ENCODE results near the gene REEP6.

REEP6 gene

DNA sequence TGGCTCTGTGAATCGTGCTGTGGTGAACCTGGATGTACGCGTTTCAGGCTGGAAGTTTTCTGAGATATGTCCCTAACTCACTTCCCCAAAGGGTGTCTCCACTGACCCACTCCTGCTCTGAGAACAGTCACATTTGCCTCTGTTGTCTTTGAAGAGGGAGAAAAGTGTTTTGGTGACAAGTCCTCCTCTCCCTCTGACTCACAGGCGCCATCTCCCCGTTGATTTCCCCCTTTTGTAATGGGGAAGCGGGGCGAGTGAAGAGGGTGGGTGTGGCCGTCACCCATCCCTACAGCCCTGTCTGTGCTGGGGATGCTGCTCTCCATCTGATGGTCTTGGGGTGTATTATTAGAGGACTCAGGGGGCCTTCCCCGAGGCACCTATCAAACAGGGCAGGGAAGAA lies 31.5 kb upstream of the REEP6 start:
- no peak overlapping the region for H3K4me3 ChIP-seq (ENCODE audit: low read depth, low read length)
- TF ChIP-seq, protein P1, sequence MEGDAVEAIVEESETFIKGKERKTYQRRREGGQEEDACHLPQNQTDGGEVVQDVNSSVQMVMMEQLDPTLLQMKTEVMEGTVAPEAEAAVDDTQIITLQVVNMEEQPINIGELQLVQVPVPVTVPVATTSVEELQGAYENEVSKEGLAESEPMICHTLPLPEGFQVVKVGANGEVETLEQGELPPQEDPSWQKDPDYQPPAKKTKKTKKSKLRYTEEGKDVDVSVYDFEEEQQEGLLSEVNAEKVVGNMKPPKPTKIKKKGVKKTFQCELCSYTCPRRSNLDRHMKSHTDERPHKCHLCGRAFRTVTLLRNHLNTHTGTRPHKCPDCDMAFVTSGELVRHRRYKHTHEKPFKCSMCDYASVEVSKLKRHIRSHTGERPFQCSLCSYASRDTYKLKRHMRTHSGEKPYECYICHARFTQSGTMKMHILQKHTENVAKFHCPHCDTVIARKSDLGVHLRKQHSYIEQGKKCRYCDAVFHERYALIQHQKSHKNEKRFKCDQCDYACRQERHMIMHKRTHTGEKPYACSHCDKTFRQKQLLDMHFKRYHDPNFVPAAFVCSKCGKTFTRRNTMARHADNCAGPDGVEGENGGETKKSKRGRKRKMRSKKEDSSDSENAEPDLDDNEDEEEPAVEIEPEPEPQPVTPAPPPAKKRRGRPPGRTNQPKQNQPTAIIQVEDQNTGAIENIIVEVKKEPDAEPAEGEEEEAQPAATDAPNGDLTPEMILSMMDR (IDR thresholded peaks at IDR 0.05; ENCODE audit: low read depth, low read length, missing control alignments) = no peak
- DNase-seq (ENCODE audit: low read depth) = no peak

DNA sequence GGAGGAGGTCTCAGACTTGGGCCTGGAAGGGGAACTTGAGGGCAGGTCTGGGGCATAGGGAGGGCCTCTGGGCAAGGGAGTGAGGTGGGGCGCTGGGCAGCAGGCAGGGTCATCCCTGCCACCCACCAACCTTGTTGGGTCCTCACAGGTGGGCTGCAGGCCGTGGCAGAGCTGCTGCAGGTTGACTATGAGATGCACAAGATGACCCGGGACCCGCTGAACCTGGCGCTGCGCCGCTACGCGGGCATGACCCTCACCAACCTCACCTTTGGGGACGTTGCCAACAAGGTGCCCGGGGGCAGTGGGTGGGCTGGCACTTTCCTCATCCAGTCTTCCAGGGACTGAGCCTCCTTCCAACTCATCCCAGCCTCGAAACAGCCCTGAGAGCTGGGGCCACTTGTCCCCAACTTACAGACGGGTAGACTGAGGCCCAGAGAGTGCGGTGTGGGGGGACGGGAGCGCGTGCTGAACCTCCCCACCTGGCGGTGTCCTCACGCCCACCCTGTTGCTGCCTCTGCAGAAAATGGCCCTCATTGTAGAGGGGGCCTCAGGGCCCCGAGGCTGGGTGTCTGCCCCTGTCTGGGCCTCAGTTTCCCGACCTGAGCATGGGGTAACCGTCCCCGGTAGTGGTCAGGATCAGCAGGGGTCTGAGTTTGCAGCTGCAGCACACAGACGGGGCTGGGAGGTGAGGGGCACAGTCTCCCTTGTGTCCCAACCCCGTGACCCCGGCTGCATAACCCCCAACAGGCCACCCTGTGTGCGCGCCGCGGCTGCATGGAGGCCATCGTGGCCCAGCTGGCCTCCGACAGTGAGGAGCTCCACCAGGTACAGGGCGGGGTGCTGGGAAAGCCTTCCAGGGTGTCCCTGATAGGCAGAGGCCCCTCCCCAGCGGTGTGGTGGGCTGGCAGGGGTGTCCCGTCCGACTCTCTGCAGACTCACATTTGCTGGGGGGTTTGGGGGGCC lies 30.7 kb upstream of the REEP6 start:
- no peak overlapping the region for H3K4me3 ChIP-seq (ENCODE audit: low read depth, low read length)
- TF ChIP-seq, protein P1 (IDR thresholded peaks at IDR 0.05; ENCODE audit: low read depth, low read length, missing control alignments) = no peak
- no peak for DNase-seq (ENCODE audit: low read depth)

DNA sequence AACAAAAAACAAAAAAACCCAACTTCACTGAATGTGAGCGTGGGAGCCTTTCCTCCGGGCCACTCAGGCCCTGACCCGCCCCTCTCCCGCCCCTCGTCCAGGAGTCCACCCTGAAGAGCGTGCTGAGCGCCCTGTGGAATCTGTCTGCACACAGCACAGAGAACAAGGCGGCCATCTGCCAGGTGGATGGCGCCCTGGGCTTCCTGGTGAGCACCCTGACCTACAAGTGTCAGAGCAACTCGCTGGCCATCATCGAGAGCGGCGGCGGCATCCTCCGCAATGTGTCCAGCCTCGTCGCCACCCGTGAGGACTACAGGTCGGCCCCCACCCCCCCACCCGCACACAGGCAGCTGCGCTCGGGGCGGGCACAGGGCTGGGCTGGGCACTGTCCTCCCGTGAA lies 29.1 kb upstream of the REEP6 start:
- H3K4me3 ChIP-seq (ENCODE audit: low read depth, low read length) = no peak overlapping the region
- TF ChIP-seq, protein P1 (IDR thresholded peaks at IDR 0.05; ENCODE audit: low read depth, low read length, missing control alignments) = no peak
- no peak for DNase-seq (ENCODE audit: low read depth)

DNA sequence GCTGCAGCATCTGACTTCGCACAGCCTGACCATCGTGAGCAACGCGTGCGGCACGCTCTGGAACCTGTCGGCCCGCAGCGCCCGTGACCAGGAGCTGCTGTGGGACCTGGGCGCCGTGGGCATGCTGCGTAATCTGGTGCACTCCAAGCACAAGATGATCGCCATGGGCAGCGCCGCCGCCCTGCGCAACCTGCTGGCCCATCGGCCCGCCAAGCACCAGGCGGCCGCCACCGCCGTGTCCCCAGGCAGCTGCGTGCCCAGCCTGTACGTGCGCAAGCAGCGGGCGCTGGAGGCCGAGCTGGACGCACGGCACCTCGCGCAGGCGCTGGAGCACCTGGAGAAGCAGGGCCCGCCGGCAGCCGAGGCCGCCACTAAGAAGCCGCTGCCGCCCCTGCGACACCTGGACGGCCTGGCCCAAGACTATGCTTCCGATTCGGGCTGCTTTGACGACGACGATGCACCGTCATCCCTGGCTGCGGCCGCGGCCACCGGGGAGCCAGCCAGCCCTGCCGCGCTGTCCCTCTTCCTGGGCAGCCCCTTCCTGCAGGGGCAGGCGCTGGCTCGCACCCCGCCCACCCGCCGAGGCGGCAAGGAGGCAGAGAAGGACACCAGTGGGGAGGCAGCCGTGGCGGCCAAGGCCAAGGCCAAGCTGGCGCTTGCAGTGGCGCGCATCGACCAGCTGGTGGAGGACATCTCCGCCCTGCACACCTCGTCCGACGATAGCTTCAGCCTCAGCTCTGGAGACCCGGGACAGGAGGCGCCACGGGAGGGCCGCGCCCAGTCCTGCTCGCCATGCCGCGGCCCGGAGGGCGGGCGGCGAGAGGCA lies 25.6 kb upstream of the REEP6 start:
- no peak overlapping the region for H3K4me3 ChIP-seq (ENCODE audit: low read depth, low read length)
- TF ChIP-seq, protein P1 (IDR thresholded peaks at IDR 0.05; ENCODE audit: low read depth, low read length, missing control alignments) = peak; percentile 48
- DNase-seq (ENCODE audit: low read depth) = no peak

DNA sequence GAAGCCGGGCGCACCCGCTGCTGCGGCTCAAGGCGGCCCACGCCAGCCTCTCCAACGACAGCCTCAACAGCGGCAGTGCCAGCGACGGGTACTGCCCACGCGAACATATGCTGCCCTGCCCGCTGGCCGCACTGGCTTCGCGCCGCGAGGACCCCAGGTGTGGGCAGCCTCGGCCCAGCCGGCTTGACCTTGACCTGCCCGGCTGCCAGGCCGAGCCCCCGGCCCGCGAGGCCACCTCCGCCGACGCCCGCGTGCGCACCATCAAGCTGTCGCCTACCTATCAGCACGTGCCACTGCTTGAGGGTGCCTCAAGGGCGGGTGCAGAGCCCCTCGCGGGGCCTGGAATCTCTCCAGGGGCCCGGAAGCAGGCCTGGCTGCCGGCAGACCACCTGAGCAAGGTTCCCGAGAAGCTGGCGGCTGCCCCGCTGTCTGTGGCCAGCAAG lies 24.9 kb upstream of the REEP6 start:
- H3K4me3 ChIP-seq (ENCODE audit: low read depth, low read length) = no peak overlapping the region
- no peak for DNase-seq (ENCODE audit: low read depth)
- TF ChIP-seq, protein P1 (IDR thresholded peaks at IDR 0.05; ENCODE audit: low read depth, low read length, missing control alignments) = no peak

DNA sequence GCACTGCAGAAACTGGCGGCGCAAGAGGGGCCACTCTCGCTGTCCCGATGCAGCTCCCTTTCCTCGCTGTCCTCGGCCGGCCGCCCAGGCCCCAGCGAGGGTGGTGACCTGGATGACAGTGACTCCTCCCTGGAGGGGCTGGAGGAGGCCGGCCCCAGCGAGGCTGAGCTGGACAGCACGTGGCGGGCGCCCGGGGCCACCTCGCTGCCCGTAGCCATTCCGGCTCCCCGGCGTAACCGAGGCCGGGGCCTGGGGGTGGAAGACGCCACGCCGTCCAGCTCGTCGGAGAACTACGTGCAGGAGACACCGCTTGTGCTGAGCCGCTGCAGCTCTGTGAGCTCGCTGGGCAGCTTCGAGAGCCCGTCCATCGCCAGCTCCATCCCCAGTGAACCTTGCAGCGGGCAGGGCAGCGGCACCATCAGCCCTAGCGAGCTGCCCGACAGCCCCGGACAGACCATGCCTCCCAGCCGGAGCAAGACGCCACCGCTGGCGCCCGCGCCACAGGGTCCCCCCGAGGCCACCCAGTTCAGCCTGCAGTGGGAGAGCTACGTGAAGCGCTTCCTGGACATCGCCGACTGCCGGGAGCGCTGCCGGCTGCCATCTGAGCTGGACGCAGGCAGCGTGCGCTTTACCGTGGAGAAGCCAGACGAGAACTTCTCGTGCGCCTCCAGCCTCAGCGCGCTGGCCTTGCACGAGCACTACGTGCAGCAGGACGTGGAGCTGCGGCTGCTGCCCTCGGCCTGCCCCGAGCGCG lies 24.3 kb upstream of the REEP6 start:
- no peak overlapping the region for H3K4me3 ChIP-seq (ENCODE audit: low read depth, low read length)
- DNase-seq (ENCODE audit: low read depth) = no peak
- TF ChIP-seq, protein P1 (IDR thresholded peaks at IDR 0.05; ENCODE audit: low read depth, low read length, missing control alignments) = no peak

Data from GM12864 (cell line).